Pancreas (tissue), 10 donors: ENCODE data around the gene GJC3. TPM values are rescaled to one million over a fixed set of nuclear protein-coding genes. Genes with fewer than 3 reads are reported as not detected.

ENCODE experiments used
- ATAC-seq, 4 donors: fragments of 200-7000 bp; cut with Tn5 transposase; one replicate each; pipeline versions ENCODE4 v1.8.0 to v1.9.1; 2020; ENCODE audit warnings: mild to moderate bottlenecking in 4 of 4, moderate library complexity in 4 of 4
- DNase-seq, 6 donors: peaks; one replicate each; pipeline ENCODE4 v3.0.0-alpha.2; 2020
- FAIRE-seq: peaks from 2 replicates; lab custom pipeline; 2012; peaks lifted over from hg19 to GRCh38; lab: Jason Lieb, UNC
- H3K27ac ChIP-seq, 4 donors: fragments of 200-600 bp; sonication (generic); 1 replicate in 3 of 4; 2 replicates in 1 of 4; pipeline versions ENCODE4 v1.5.0 to v1.8.0; 2020
- H3K27me3 ChIP-seq, 4 donors: fragments of 200-600 bp; one replicate each; pipeline ENCODE4 v1.8.0; 2021
- H3K36me3 ChIP-seq, 3 donors: fragments of 200-600 bp; sonication (generic) in 1 of 3; one replicate each; pipeline versions ENCODE4 v1.5.0 to v1.8.0; 2020 to 2021
- H3K4me1 ChIP-seq, 3 donors: fragments of 200-600 bp; one replicate each; pipeline ENCODE4 v1.8.0; 2021
- H3K4me3 ChIP-seq, 4 donors: fragments of 200-600 bp; sonication (generic) in 2 of 4; one replicate each; pipeline versions ENCODE4 v1.5.0 to v1.8.0; 2020 to 2021
- H3K9me3 ChIP-seq, 4 donors: fragments of 200-600 bp; one replicate each; pipeline ENCODE4 v1.8.0; 2021
- WGBS, 2 donors: extraction: QIAGEN DNeasy Blood & Tissue Kit; methylation state at CpG; one replicate each; pipeline ENCODE4 v1.1.7; 2013; 5-methylcytosine and 5-hydroxymethylcytosine counted together
- intact Hi-C, 3 donors: fragments of 100-400 bp; cut with DNase I; formaldehyde crosslinking; loops; one replicate each; pipeline versions ENCODE4 v1.11.1 to v1.14.2; 2022
- polyA plus RNA-seq, 2 donors: library from polyadenylated mRNA; stranded (reverse); fragments of 200-250 nt; gene quantifications; one replicate each; pipeline ENCODE4 v1.2.3, GENCODE V29; 2013
- total RNA-seq, 6 donors: library from RNA; stranded (reverse); fragmentation: NEBNext Ultra II Directional in 4 of 6; extraction: Animal tissue kit (Norgen Biotek cat#: 25700) in 4 of 6; gene quantifications; one replicate each; pipeline versions ENCODE4 v1.2.1 to v1.2.4, GENCODE V29; 2021 to 2023
- TF ChIP-seq, protein P1 (sequence below), 4 donors: fragments of 200-600 bp; sonication (generic) in 3 of 4; IDR thresholded peaks; one replicate each; pipeline versions ENCODE4 v1.5.0 to v1.8.0; 2021; ENCODE audit warnings: antibody characterized with exemption in 4 of 4
- donor health status: healthy with polysubstance abuse.
- donor health status: DM: no; HTN: no; CAD: no; lungs with moderate emphysema.
- donor health status: DM: no; HTN: no; CAD: no.
- donor health status: control.
- donor health status: control.
- donor health status: Bipolar disorder and iron deficiency.
- donor health status: DM: yes; HTN: yes; CAD: no.
- donor health status: DM: no; HTN: no; CAD: no.
- donor health status: DM: no; HTN: no; CAD: no.
- donor health status: DM: yes; HTN: yes; CAD: no.

The GJC3 gene
- total and polyA plus RNA-seq, 8 donors, result 0.37 to 8.7 (median 4.4) TPM

DNA sequence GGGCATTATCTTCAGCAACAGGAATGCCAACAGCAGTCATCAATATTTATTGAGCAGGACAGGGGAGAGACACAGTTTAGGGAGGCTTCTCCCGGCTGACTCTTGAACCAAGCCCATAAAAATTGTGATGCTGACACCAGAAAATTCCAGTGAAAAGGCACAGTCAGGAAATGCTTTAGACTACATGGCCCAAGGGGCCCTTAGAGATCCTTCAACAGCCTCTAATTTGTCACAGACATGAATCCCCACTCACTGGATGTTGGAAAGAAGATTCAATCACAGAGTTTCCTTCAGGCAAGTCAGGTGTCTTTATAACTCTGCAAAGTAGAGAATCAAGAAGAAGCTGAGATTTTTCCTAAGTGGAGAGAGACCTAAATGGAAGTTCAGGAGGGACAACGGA is 1.2 kb downstream of the GJC3 start:
- TF ChIP-seq, protein P1, sequence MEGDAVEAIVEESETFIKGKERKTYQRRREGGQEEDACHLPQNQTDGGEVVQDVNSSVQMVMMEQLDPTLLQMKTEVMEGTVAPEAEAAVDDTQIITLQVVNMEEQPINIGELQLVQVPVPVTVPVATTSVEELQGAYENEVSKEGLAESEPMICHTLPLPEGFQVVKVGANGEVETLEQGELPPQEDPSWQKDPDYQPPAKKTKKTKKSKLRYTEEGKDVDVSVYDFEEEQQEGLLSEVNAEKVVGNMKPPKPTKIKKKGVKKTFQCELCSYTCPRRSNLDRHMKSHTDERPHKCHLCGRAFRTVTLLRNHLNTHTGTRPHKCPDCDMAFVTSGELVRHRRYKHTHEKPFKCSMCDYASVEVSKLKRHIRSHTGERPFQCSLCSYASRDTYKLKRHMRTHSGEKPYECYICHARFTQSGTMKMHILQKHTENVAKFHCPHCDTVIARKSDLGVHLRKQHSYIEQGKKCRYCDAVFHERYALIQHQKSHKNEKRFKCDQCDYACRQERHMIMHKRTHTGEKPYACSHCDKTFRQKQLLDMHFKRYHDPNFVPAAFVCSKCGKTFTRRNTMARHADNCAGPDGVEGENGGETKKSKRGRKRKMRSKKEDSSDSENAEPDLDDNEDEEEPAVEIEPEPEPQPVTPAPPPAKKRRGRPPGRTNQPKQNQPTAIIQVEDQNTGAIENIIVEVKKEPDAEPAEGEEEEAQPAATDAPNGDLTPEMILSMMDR (IDR thresholded peaks at IDR 0.05), result no peak
- Histone ChIP-seq H3K4me3 (no peak overlapping the region), H3K36me3 (no peaks in the 10 kb centered on the region), H3K27me3 (no peaks in the 10 kb centered on the region), H3K27ac (no peak overlapping the region), H3K9me3 (no peaks in the 10 kb centered on the region), H3K4me1 (no peaks in the 10 kb centered on the region)
- 64 to 73% methylated on average over 2 of the region's 2 CpGs for WGBS, 2 donors
- DNase-seq (no peak), FAIRE-seq (no peak), ATAC-seq (no peak)
- intact Hi-C loops, result loop anchor here in 1 of 3 donors (10.0 kb wide), 2 partner anchors 57 to 127 kb away; no protein-coding TSS in a partner anchor

DNA sequence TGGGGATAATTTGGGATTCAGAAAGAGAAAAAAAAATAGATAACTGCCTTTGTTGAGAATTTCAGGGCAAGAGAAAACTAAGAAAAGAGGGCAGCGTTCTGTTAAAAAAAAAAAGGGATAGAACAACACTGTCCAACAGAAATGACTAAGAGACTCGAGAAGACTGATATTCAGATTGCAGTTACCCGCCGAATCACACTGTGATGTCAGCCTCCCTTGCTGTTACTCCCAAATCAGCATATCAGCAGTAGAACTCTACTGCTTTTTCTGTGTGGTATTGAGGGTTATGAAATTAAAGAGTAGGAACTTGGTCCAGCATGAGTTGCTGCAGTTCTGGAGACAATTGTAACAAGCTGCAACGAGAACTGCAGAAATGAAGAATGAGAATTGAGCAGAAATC is 1.9 kb downstream of the GJC3 start:
- no peak for ATAC-seq
- H3K4me1 ChIP-seq, result no peaks in the 10 kb centered on the region
- H3K27ac ChIP-seq, result no peak overlapping the region
- WGBS, 2 donors, result 62 to 70% methylated on average over 5 of the region's 5 CpGs
- TF ChIP-seq, protein P1 (IDR thresholded peaks at IDR 0.05), result no peak
- no peak for DNase-seq
- intact Hi-C loops, result loop anchor here in 1 of 3 donors (10.0 kb wide), 2 partner anchors 57 to 127 kb away; no protein-coding TSS in a partner anchor
- no peaks in the 10 kb centered on the region for H3K27me3 ChIP-seq
- H3K9me3 ChIP-seq, result no peaks in the 10 kb centered on the region
- H3K36me3 ChIP-seq, result no peaks in the 10 kb centered on the region
- FAIRE-seq, result no peak
- no peak overlapping the region for H3K4me3 ChIP-seq

DNA sequence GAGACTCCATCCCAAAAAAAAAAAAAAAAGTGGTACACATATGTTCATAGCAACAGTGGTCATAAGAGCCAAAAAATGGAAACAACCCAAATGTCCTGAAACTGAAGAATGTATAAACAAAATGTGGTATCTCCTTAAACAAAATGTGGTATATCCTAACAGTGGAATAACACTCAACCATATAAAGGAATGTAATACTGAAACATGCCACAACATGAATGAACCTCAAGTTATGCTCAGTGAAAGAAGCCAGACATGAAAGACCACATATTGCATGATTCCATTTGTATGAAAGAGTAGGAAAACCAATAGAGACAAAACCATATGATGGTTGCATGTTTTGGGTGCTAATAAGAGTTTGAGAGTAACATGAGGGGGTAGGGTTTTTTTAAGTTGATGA is 3.1 kb downstream of the GJC3 start:
- Histone ChIP-seq H3K36me3 (no peaks in the 10 kb centered on the region), H3K9me3 (no peaks in the 10 kb centered on the region), H3K27ac (no peak overlapping the region), H3K4me3 (no peak overlapping the region), H3K27me3 (no peaks in the 10 kb centered on the region), H3K4me1 (no peaks in the 10 kb centered on the region)
- intact Hi-C loops, result loop anchor here in 1 of 3 donors (10.0 kb wide), 2 partner anchors 58 to 128 kb away; no protein-coding TSS in a partner anchor
- no peak for ATAC-seq
- FAIRE-seq, result no peak
- TF ChIP-seq, protein P1 (IDR thresholded peaks at IDR 0.05), result no peak
- no peak for DNase-seq

DNA sequence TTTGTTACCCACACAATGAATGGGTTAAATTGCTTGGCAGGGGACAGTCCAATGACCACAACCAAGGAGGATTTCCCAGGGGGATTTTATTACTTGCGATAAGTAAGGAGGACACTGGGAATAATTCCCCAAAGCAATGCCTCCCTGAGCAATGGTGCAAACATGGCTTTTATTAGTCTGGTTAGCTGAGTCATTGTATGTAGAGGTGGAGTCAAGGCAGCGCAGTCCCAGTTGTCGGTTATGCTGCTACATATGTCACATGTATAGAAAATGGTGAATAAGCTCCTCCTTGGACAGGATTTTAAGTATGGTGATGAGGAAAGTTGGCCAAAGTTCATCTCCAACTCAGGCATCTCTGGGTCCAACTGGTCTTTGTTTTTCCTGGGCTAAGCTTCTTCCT is 6.2 kb downstream of the GJC3 start:
- Histone ChIP-seq H3K9me3 (no peaks in the 10 kb centered on the region), H3K36me3 (no peaks in the 10 kb centered on the region), H3K27ac (no peak overlapping the region), H3K27me3 (no peaks in the 10 kb centered on the region), H3K4me1 (peaks cover 3 to 8% (median 7%) of the 10 kb centered on the region in 3 donors), H3K4me3 (no peak overlapping the region)
- TF ChIP-seq, protein P1 (IDR thresholded peaks at IDR 0.05), result no peak
- no peak for ATAC-seq
- intact Hi-C loops, result loop anchor here in 1 of 3 donors (10.0 kb wide), 2 partner anchors 62 to 132 kb away; no protein-coding TSS in a partner anchor
- WGBS, 2 donors, result 88 to 91% methylated on average over 3 of the region's 3 CpGs
- FAIRE-seq, result no peak
- no peak for DNase-seq

DNA sequence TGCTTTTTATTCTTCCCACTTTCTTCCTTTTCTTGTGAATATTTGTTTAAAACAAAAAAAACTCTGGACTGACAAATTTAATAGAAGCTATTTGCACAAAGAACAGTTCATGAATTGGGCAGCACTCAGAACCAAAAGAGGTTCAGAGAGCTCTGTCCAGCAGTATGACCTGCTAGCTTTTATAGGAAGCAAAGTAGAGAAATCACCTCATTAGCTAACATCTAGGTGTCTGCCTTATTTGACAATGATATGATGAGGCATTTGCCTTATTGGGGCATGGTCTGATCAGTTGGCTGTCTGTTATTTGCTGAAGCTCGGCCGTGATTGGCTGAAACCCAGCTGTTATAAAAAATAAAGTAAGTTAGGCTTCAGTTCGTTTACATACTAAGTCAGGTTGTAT is 9.3 kb downstream of the GJC3 start:
- DNase-seq (no peak), FAIRE-seq (no peak), ATAC-seq (no peak)
- 50 to 60% methylated on average over 3 of the region's 3 CpGs for WGBS, 2 donors
- Histone ChIP-seq H3K36me3 (no peaks in the 10 kb centered on the region), H3K27ac (peak overlapping the region in 1 of 4 donors; percentile 85), H3K4me3 (peak overlapping the region; percentile 85 to 96 (median 88)), H3K4me1 (peaks cover 17 to 22% (median 21%) of the 10 kb centered on the region in 3 donors), H3K9me3 (no peaks in the 10 kb centered on the region), H3K27me3 (no peaks in the 10 kb centered on the region)
- TF ChIP-seq, protein P1 (IDR thresholded peaks at IDR 0.05), result no peak
- intact Hi-C loops, result loop anchor here in 1 of 3 donors (10.0 kb wide), 2 partner anchors 65 to 135 kb away; no protein-coding TSS in a partner anchor
